Measurements from ENCODE around the gene IL15. TPM values are rescaled to one million over a fixed set of nuclear protein-coding genes. Genes with fewer than 3 reads are reported as not detected.
"Not testable (repeated sequence)": the region's sequence is repeated elsewhere in the genome, so short reads cannot be mapped to it uniquely, and the experiment has no call there.

IL15 gene
- total and polyA plus RNA-seq, 12 donors = 1.4 to 19.6 (median 2.0) TPM

- Histone ChIP-seq H3K36me3 (peaks cover 0 to 54% (median 5%) of the 10 kb centered on the region in 9 donors), H3K4me1 (no peaks in the 10 kb centered on the region), H3K27me3 (no peaks in the 10 kb centered on the region), H3K9me3 (peaks cover 0 to 2% (median 0%) of the 10 kb centered on the region in 11 donors), H3K4me3 (no peak overlapping the region), H3K27ac (no peak overlapping the region)
- ATAC-seq (no peak), DNase-seq (no peak)
- no peak for TF ChIP-seq CTCF (IDR thresholded peaks at IDR 0.05)
- WGBS, 2 donors = 91 to 94% methylated on average over 4 of the region's 4 CpGs
- intact Hi-C loops (cut with DNase I) = no loop called here
These were observed 95.1 kb downstream of the IL15 start for GRCh38 chr4:141731481-141731880.

GRCh38 chr4:141739636-141740035 is 103.3 kb downstream of the IL15 start:
- H3K9me3 ChIP-seq = peaks cover 0 to 71% (median 7%) of the 10 kb centered on the region in 11 donors
- no peak for ATAC-seq
- no peak for TF ChIP-seq CTCF (IDR thresholded peaks at IDR 0.05)

GRCh38 chr4:141746026-141746425 is 109.6 kb downstream of the IL15 start:
- H3K36me3 ChIP-seq = no peaks in the 10 kb centered on the region
- intact Hi-C loops (cut with DNase I) = no loop called here
- peaks cover 0 to 25% (median 4%) of the 10 kb centered on the region in 11 donors for H3K9me3 ChIP-seq
- no peak overlapping the region for H3K4me3 ChIP-seq
- ATAC-seq = no peak
- WGBS, 2 donors = 72 to 74% methylated on average over 1 of the region's 1 CpG
- H3K27ac ChIP-seq = no peak overlapping the region
- no peaks in the 10 kb centered on the region for H3K4me1 ChIP-seq
- H3K27me3 ChIP-seq = no peaks in the 10 kb centered on the region
- TF ChIP-seq CTCF (IDR thresholded peaks at IDR 0.05) = no peak
- no peak for DNase-seq

More at GRCh38 chr4:141739636-141740035, 103.3 kb downstream of the IL15 start:
- H3K4me1 ChIP-seq = no peaks in the 10 kb centered on the region
- H3K27me3 ChIP-seq = no peaks in the 10 kb centered on the region
- DNase-seq = no peak
- H3K36me3 ChIP-seq = peaks cover 0 to 5% (median 0%) of the 10 kb centered on the region in 9 donors
- intact Hi-C loops (cut with DNase I) = no loop called here
- H3K27ac ChIP-seq = no peak overlapping the region
- H3K4me3 ChIP-seq = no peak overlapping the region

GRCh38 chr4:141751806-141752205 is 115.4 kb downstream of the IL15 start:
- DNase-seq; H3K4me1 ChIP-seq; H3K27ac ChIP-seq; H3K9me3 ChIP-seq; H3K27me3 ChIP-seq; ATAC-seq; intact Hi-C loops (cut with DNase I); H3K4me3 ChIP-seq; H3K36me3 ChIP-seq: not testable (repeated sequence)
- 86 to 91% methylated on average over 3 of the region's 3 CpGs for WGBS, 2 donors

- no peak for TF ChIP-seq CTCF (IDR thresholded peaks at IDR 0.05)
- H3K27ac ChIP-seq = no peak overlapping the region
- WGBS, 2 donors = 72 to 83% methylated on average over 2 of the region's 2 CpGs
- H3K4me1 ChIP-seq = no peaks in the 10 kb centered on the region
- no peaks in the 10 kb centered on the region for H3K27me3 ChIP-seq
- H3K36me3 ChIP-seq = no peaks in the 10 kb centered on the region
- intact Hi-C loops (cut with DNase I) = no loop called here
- ATAC-seq (no peak), DNase-seq (no peak)
- no peak overlapping the region for H3K4me3 ChIP-seq
- no peaks in the 10 kb centered on the region for H3K9me3 ChIP-seq
These were observed 120.9 kb downstream of the IL15 start for GRCh38 chr4:141757287-141757686.
